H1 (cell line): Measurements from ENCODE around the gene COL6A1. TPM values are rescaled to one million over a fixed set of nuclear protein-coding genes. Genes with fewer than 3 reads are reported as not detected.

ENCODE experiments used
- CTCF ChIA-PET: fragments of 300-600 bp; sonication (Branson Sonifier 250); formaldehyde crosslinking; loops from one replicate; lab custom pipeline; 2021; ENCODE audit not compliant: partially characterized antibody; lab: Charles Lee
- POLR2A ChIA-PET: fragments of 300-600 bp; sonication (Branson Sonifier 250); formaldehyde crosslinking; loops from one replicate; lab custom pipeline; 2021; ENCODE audit warnings: inconsistent platforms; ENCODE audit not compliant: partially characterized antibody; lab: Charles Lee
- DNase-seq, 2 experiments: peaks; one replicate each; pipeline versions ENCODE4 v3.0.0 to v3.0.0-alpha.2; 2010 to 2022; ENCODE audit warnings: low spot score in 2 of 2, low read depth in 1 of 2, mixed read lengths in 1 of 2
- FAIRE-seq: peaks from 2 replicates; lab custom pipeline; 2011; peaks lifted over from hg19 to GRCh38; lab: Jason Lieb, UNC
- H2AFZ ChIP-seq: 2 replicates; pipeline ENCODE4 v1.8.1; 2012; ENCODE audit warnings: low read length, inconsistent platforms
- H2AK5ac ChIP-seq: 2 replicates; pipeline ENCODE4 v1.6.1; 2013; ENCODE audit warnings: low read depth, low read length
- H2BK120ac ChIP-seq: replicated peaks from 2 replicates; pipeline ENCODE3; 2013; ENCODE audit warnings: low read depth, low read length, inconsistent platforms
- H2BK12ac ChIP-seq: 2 replicates; pipeline ENCODE4 v1.6.1; 2013; ENCODE audit warnings: low read depth, low read length
- H2BK15ac ChIP-seq: 2 replicates; pipeline ENCODE4 v1.6.1; 2013; ENCODE audit warnings: low read length
- H2BK20ac ChIP-seq: 2 replicates; pipeline ENCODE4 v1.6.1; 2013; ENCODE audit warnings: low read length
- H2BK5ac ChIP-seq: 2 replicates; pipeline ENCODE4 v1.6.1; 2013; ENCODE audit warnings: low read depth, low read length
- H3K14ac ChIP-seq: 2 replicates; pipeline ENCODE4 v1.6.1; 2013; ENCODE audit warnings: inconsistent platforms; ENCODE audit not compliant: insufficient read length
- H3K18ac ChIP-seq: 2 replicates; pipeline ENCODE4 v1.6.1; 2013; ENCODE audit warnings: low read length; ENCODE audit errors: extremely low read depth
- H3K23ac ChIP-seq: 2 replicates; pipeline ENCODE4 v1.6.1; 2013; ENCODE audit warnings: inconsistent platforms; ENCODE audit not compliant: insufficient read length
- H3K23me2 ChIP-seq: 2 replicates; pipeline ENCODE4 v1.6.1; 2013; ENCODE audit warnings: low read depth, low read length
- H3K27ac ChIP-seq: 2 replicates; pipeline ENCODE4 v1.6.1; 2011; ENCODE audit warnings: low read depth, low read length, inconsistent platforms
- H3K27me3 ChIP-seq, 4 experiments: replicated peaks in 1 of 4; 1 replicate in 1 of 4; 2 replicates in 3 of 4; pipeline versions ENCODE4 v1.6.1 to v1.8.1; 2011 to 2013; ENCODE audit warnings: low read length in 3 of 4, mild to moderate bottlenecking in 3 of 4, inconsistent platforms in 2 of 4, mixed read lengths in 2 of 4, moderate library complexity in 1 of 4; ENCODE audit not compliant: control insufficient read depth in 3 of 4, insufficient read depth in 3 of 4; ENCODE audit errors: extremely low read depth in 1 of 4
- H3K36me3 ChIP-seq, 4 experiments: 2 replicates each; pipeline versions ENCODE4 v1.6.1 to v1.8.1; 2011 to 2013; ENCODE audit warnings: mild to moderate bottlenecking in 4 of 4, low read length in 3 of 4, moderate library complexity in 2 of 4, control low read depth in 1 of 4, inconsistent platforms in 1 of 4; ENCODE audit not compliant: insufficient read depth in 4 of 4, control insufficient read depth in 2 of 4
- H3K4ac ChIP-seq: replicated peaks from 2 replicates; pipeline ENCODE3; 2013; ENCODE audit warnings: low read length, low read depth, mixed read lengths, inconsistent platforms; ENCODE audit not compliant: insufficient read length
- H3K4me1 ChIP-seq, 4 experiments: replicated peaks in 1 of 4; 1 replicate in 1 of 4; 2 replicates in 3 of 4; pipeline versions ENCODE4 v1.6.1 to v1.8.1; 2011 to 2013; ENCODE audit warnings: low read length in 3 of 4, inconsistent platforms in 2 of 4, mixed read lengths in 1 of 4; ENCODE audit not compliant: insufficient read depth in 4 of 4, control insufficient read depth in 3 of 4
- H3K4me2 ChIP-seq, 2 experiments: 2 replicates each; pipeline versions ENCODE4 v1.6.1 to v1.8.1; 2011 to 2013; ENCODE audit warnings: low read depth in 2 of 2, low read length in 2 of 2, control low read depth in 1 of 2, inconsistent platforms in 1 of 2, mild to moderate bottlenecking in 1 of 2; ENCODE audit not compliant: insufficient read depth in 1 of 2
- H3K4me3 ChIP-seq, 4 experiments: fragments of 200-600, 300-600 bp in 1 of 4; sonication (generic), shearing (Covaris generic), sonication (Bioruptor Twin) in 1 of 4; 2 replicates each; pipeline versions ENCODE4 v1.5.1 to v1.8.1; 2011 to 2016; ENCODE audit warnings: low read length in 4 of 4, low read depth in 3 of 4, control low read depth in 2 of 4, inconsistent platforms in 2 of 4, mild to moderate bottlenecking in 2 of 4, mixed read lengths in 1 of 4, moderate library complexity in 1 of 4; ENCODE audit not compliant: insufficient read depth in 2 of 4; ENCODE audit errors: extremely low read depth in 1 of 4
- H3K56ac ChIP-seq: replicated peaks from 2 replicates; pipeline ENCODE3; 2013; ENCODE audit warnings: low read depth, mild to moderate bottlenecking, mixed read lengths, low read length, inconsistent platforms; ENCODE audit not compliant: insufficient read length
- H3K79me1 ChIP-seq: 2 replicates; pipeline ENCODE4 v1.6.1; 2013; ENCODE audit warnings: low read depth, low read length, control low read depth
- H3K79me2 ChIP-seq, 2 experiments: 2 replicates each; pipeline versions ENCODE4 v1.6.1 to v1.8.1; 2012 to 2013; ENCODE audit warnings: low read length in 2 of 2, mild to moderate bottlenecking in 2 of 2, inconsistent platforms in 1 of 2; ENCODE audit not compliant: insufficient read depth in 2 of 2, control insufficient read depth in 1 of 2
- H3K9ac ChIP-seq, 4 experiments: replicated peaks in 1 of 4; 1 replicate in 1 of 4; 2 replicates in 3 of 4; pipeline versions ENCODE4 v1.6.1 to v1.8.1; 2011 to 2013; ENCODE audit warnings: low read depth in 3 of 4, low read length in 3 of 4, control low read depth in 2 of 4, mild to moderate bottlenecking in 2 of 4, moderate library complexity in 2 of 4, inconsistent platforms in 1 of 4; ENCODE audit errors: extremely low read depth in 1 of 4
- H3K9me3 ChIP-seq, 2 experiments: 2 replicates each; pipeline versions ENCODE4 v1.6.1 to v1.8.1; 2012 to 2013; ENCODE audit warnings: mild to moderate bottlenecking in 2 of 2, moderate library complexity in 2 of 2, control low read depth in 1 of 2, inconsistent platforms in 1 of 2, low read depth in 1 of 2, low read length in 1 of 2, mixed read lengths in 1 of 2; ENCODE audit not compliant: insufficient read depth in 2 of 2
- H4K20me1 ChIP-seq, 2 experiments: replicated peaks in 1 of 2; 2 replicates each; pipeline versions ENCODE3 to v1.8.1; 2011 to 2013; ENCODE audit warnings: inconsistent platforms in 2 of 2, low read length in 2 of 2, mild to moderate bottlenecking in 1 of 2; ENCODE audit not compliant: insufficient read depth in 2 of 2, control insufficient read depth in 1 of 2
- H4K5ac ChIP-seq: 2 replicates; pipeline ENCODE4 v1.6.1; 2013; ENCODE audit warnings: low read length, low read depth, mixed read lengths, inconsistent platforms; ENCODE audit not compliant: insufficient read length
- H4K8ac ChIP-seq: 2 replicates; pipeline ENCODE4 v1.8.0; 2013; ENCODE audit warnings: mild to moderate bottlenecking, moderate library complexity, low read length, inconsistent platforms; ENCODE audit not compliant: insufficient read depth; ENCODE audit errors: extremely low read depth
- H4K91ac ChIP-seq: replicated peaks from 2 replicates; pipeline ENCODE3; 2013; ENCODE audit warnings: low read length, mixed read lengths, inconsistent platforms; ENCODE audit not compliant: insufficient read length
- CTCF ChIP-seq, 3 experiments: IDR thresholded peaks; 1 replicate in 2 of 3; 2 replicates in 1 of 3; pipeline versions ENCODE4 v1.5.1 to v1.6.1; 2011; ENCODE audit warnings: low read length in 3 of 3, mild to moderate bottlenecking in 3 of 3, inconsistent platforms in 2 of 3, low read depth in 1 of 3, moderate library complexity in 1 of 3; ENCODE audit not compliant: insufficient read depth in 1 of 3; ENCODE audit errors: control extremely low read depth in 1 of 3
- EGR1 ChIP-seq: IDR thresholded peaks from 2 replicates; pipeline ENCODE4 v1.6.1; 2011; ENCODE audit warnings: low read depth, low read length, borderline replicate concordance
- JUND ChIP-seq: IDR thresholded peaks from 2 replicates; pipeline ENCODE4 v1.6.1; 2011; ENCODE audit warnings: mild to moderate bottlenecking, improper control_type of control experiment, low read length
- PHF8 ChIP-seq: fragments of 200-600 bp; sonication (generic); conservative IDR thresholded peaks from 2 replicates; pipeline ENCODE4 v1.7.1; 2012; ENCODE audit warnings: low read depth, mild to moderate bottlenecking, inconsistent platforms, low read length, moderate library complexity
- SAP30 ChIP-seq: fragments of 300-600 bp; sonication (generic); IDR thresholded peaks from 2 replicates; pipeline ENCODE4 v1.7.1; 2012; ENCODE audit warnings: low read length, moderate library complexity, mild to moderate bottlenecking, inconsistent platforms; ENCODE audit not compliant: insufficient read depth, insufficient replicate concordance
- SIN3A ChIP-seq, 2 experiments: IDR thresholded peaks in 1 of 2; conservative IDR thresholded peaks in 1 of 2; 2 replicates each; pipeline ENCODE4 v1.6.1; 2011 to 2012; ENCODE audit warnings: low read length in 2 of 2, improper control_type of control experiment in 1 of 2, low read depth in 1 of 2, mild to moderate bottlenecking in 1 of 2
- WGBS, 2 experiments: shearing (Covaris generic) in 1 of 2; methylation state at CpG; one replicate each; pipeline versions ENCODE4 v1.1.6 to v1.1.7; 2013 to 2015; ENCODE audit warnings: low lambda C conversion rate in 2 of 2, mixed read lengths in 2 of 2, inconsistent platforms in 1 of 2, low coverage in 1 of 2, missing lambda C conversion rate in 1 of 2; ENCODE audit not compliant: insufficient replicate concordance in 2 of 2, insufficient coverage in 1 of 2, insufficient read length in 1 of 2; ENCODE audit errors: extremely low coverage in 1 of 2, missing lambda C conversion rate in 1 of 2; 5-methylcytosine and 5-hydroxymethylcytosine counted together
- polyA plus RNA-seq, 7 experiments: library from polyadenylated mRNA; depleted of rRNA in 3 of 7; stranded (reverse) in 5 of 7; unstranded in 2 of 7; fragments of >200 nt in 5 of 7; fragments of 200-250 nt in 2 of 7; gene quantifications; 1 replicate in 5 of 7; 2 replicates in 1 of 7; 4 replicates in 1 of 7; pipeline versions ENCODE4 v1.2.1 to v1.2.3, GENCODE V29; 2011 to 2013; ENCODE audit warnings: missing spikeins in 2 of 7, mixed read lengths in 2 of 7
- total RNA-seq: library from RNA; stranded (reverse); fragmentation: NEBNext Ultra II Directional; extraction: Animal tissue kit (Norgen Biotek cat#: 25700); gene quantifications from 2 replicates; pipeline ENCODE4 v1.2.1, GENCODE V29; 2021

COL6A1 gene
- total and polyA plus RNA-seq, 2 of the 8 experiments (the other 6 are each of a cell fraction or from before 2014, with no cell fraction given), result 100 to 115 TPM

GRCh38 chr21:45985471-45986315 is 4.1 kb downstream of the COL6A1 start:
- Histone ChIP-seq H3K4me2 (no peak overlapping the region), H3K9ac (no peak overlapping the region), H4K91ac (no peak overlapping the region), H3K4me3 (no peak overlapping the region), H3K27ac (no peak overlapping the region), H2BK20ac (no peak overlapping the region), H4K8ac (peak overlapping the region; percentile 28; the same call in 1 of the 2 replicates), H3K4me1 (peaks cover 0 to 8% (median 5%) of the 10 kb centered on the region in 4 experiments; a peak in 5 of 7 replicates), H2BK15ac (no peak overlapping the region), H2BK5ac (no peak overlapping the region), H2AK5ac (no peak overlapping the region), H2BK12ac (no peak overlapping the region), H2AFZ (no peak overlapping the region), H3K79me1 (peaks cover 4% of the 10 kb centered on the region; the same call in 1 of the 2 replicates), H3K79me2 (0 out of 4 replicates have a peak, but pooled peaks cover 0 to 4% of the 10 kb centered on the region in 2 experiments), H3K27me3 (peaks cover 0 to 12% (median 3%) of the 10 kb centered on the region in 4 experiments; a peak in 3 of 7 replicates), H3K56ac (no peak overlapping the region), H3K9me3 (no peaks in the 10 kb centered on the region), H3K14ac (no peak overlapping the region), H3K23me2 (peaks cover 14% of the 10 kb centered on the region; the same call in 1 of the 2 replicates), H3K23ac (no peak overlapping the region), H2BK120ac (no peak overlapping the region), H3K18ac (no peak overlapping the region), H3K4ac (no peak overlapping the region), H4K20me1 (peaks cover 0 to 12% of the 10 kb centered on the region in 2 experiments), H3K36me3 (peaks cover 0 to 38% (median 14%) of the 10 kb centered on the region in 4 experiments; a peak in 5 of 8 replicates), H4K5ac (no peak overlapping the region)
- FAIRE-seq, result no peak
- DNase-seq, result no peak
- ChIA-PET POLR2A (no interaction called here), CTCF (no interaction called here)
- WGBS, 2 experiments, result 90% methylated on average over 36 of the region's 37 CpGs; no CpG with 5 or more reads in 1 of the 2 experiments
- TF ChIP-seq CTCF (IDR thresholded peaks at IDR 0.05; ENCODE audit: control extremely low read depth in 1 of 3, insufficient read depth in 1 of 3, low read depth in 1 of 3, low read length in 3 of 3), result no peak
- no peak for TF ChIP-seq PHF8
- TF ChIP-seq SIN3A (conservative IDR thresholded peaks at IDR 0.05 in 1 of 2, IDR thresholded peaks at IDR 0.05 in 1 of 2; ENCODE audit: low read depth in 1 of 2, low read length in 2 of 2), result no peak
- no peak for TF ChIP-seq JUND
- TF ChIP-seq SAP30, result no peak
- TF ChIP-seq EGR1, result no peak
